HG03575 (cell line): ENCODE measurements around the gene GRIK4.
"Not testable (repeated sequence)": the region's sequence is repeated elsewhere in the genome, so short reads cannot be mapped to it uniquely, and the experiment has no call there.

Source experiments
- ATAC-seq: cut with Tn5 transposase; IDR thresholded peaks from one replicate; pipeline ENCODE4 v1.9.1; 2021; ENCODE audit not compliant: unreplicated experiment, insufficient number of reproducible peaks, low FRiP score; ENCODE audit errors: extremely low read depth

Gene GRIK4

GRCh38 chr11:120615391-120615790 is 103.8 kb downstream of the GRIK4 start:
- ATAC-seq, result no peak

- ATAC-seq, result no peak
These were observed 106.9 kb downstream of the GRIK4 start for GRCh38 chr11:120618399-120618798.

- ATAC-seq, result no peak
These were observed 110.8 kb downstream of the GRIK4 start for GRCh38 chr11:120622189-120622875.

- ATAC-seq, result not testable (repeated sequence)
These were observed 113.4 kb downstream of the GRIK4 start for GRCh38 chr11:120624992-120625391.

- ATAC-seq, result no peak
These were observed 114.0 kb downstream of the GRIK4 start for GRCh38 chr11:120625565-120625964.

GRCh38 chr11:120626791-120627190 is 115.2 kb downstream of the GRIK4 start:
- no peak for ATAC-seq

- ATAC-seq, result no peak
These were observed 116.0 kb downstream of the GRIK4 start for GRCh38 chr11:120627327-120628163.

GRCh38 chr11:120629407-120630080 is 118.0 kb downstream of the GRIK4 start:
- ATAC-seq, result no peak

- no peak for ATAC-seq
These were observed 118.6 kb downstream of the GRIK4 start for GRCh38 chr11:120630122-120630521.

GRCh38 chr11:120632579-120632978 is 121.0 kb downstream of the GRIK4 start:
- ATAC-seq, result no peak

- no peak for ATAC-seq
These were observed 122.3 kb downstream of the GRIK4 start for GRCh38 chr11:120633616-120634393.

GRCh38 chr11:120634706-120635105 is 123.2 kb downstream of the GRIK4 start:
- ATAC-seq, result no peak

- ATAC-seq, result no peak
These were observed 123.7 kb downstream of the GRIK4 start for GRCh38 chr11:120635136-120635810.

- ATAC-seq, result no peak
These were observed 125.6 kb downstream of the GRIK4 start for GRCh38 chr11:120637131-120637530.

- no peak for ATAC-seq
These were observed 130.8 kb downstream of the GRIK4 start for GRCh38 chr11:120642196-120642894.

- ATAC-seq, result no peak
These were observed 131.7 kb downstream of the GRIK4 start for GRCh38 chr11:120643284-120643683.

GRCh38 chr11:120645639-120646038 is 134.1 kb downstream of the GRIK4 start:
- no peak for ATAC-seq

GRCh38 chr11:120646206-120646605 is 134.7 kb downstream of the GRIK4 start:
- ATAC-seq, result no peak
